ENCODE results near the gene EME2. TPM values are rescaled to one million over a fixed set of nuclear protein-coding genes. Genes with fewer than 3 reads are reported as not detected.

The EME2 gene
- total RNA-seq, 1 donor from 2014 or later = 7.1 TPM

DNA sequence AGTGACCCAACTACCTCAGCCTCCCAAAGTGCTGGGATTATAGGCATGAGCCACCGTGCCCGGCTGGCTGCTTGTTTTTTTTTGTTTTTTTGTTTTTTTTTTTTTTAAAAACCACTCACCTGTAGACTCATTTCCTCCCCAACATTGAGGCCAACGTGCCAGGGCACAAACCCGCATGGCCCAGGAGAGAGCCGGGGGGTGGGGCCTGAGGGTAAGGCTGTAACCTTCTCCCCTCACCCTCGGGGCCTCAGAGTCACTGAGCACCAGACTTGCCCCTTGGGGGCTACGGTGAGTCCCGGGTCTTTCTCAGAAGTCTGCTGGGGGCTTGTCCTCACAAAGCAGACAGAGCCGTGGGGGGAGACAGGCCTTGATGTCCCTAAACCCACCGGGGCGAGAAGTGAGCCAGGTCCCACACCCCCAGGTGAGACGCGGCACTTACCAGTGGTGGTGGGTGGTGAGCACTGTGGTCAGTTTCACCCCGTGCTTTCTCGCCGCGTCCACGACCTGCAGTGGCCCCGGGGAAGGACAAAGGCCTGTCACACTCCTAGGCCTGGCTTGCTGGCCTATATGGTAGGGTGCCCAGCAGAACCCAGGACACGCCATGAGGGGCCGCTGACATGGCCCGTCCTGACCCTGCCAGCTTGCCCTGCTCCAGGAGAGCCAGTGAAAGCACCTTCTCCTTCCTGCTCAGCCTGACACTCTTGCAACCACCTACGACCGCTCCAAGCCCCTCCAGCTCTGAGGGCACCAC lies 49.4 kb downstream of the EME2 start:
- intact Hi-C loops (cut with DNase I) = no loop called here
- DNase-seq = no peak
- no peak for ATAC-seq (ENCODE audit: poor library complexity)

DNA sequence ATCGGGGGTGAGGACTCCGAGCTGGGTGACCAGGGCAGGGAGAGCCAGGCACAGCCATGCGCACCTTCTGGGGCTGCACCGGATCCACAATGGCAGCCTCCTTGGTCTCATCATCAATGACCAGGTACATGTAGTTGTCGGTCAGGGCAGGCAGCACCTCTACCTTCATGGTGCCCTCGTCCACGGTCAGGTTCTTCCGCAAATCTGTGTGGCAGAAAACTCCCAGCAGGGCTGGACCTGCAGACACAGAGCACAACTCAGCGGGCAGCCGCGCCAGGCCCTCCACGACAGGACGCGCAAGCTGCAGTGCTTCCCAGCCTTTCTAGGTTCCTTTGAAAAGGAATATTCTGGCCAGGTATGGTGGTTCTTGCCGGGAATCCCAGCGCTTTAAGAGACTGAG lies 50.2 kb downstream of the EME2 start:
- ATAC-seq (ENCODE audit: poor library complexity) (no peak), DNase-seq (no peak)
- intact Hi-C loops (cut with DNase I) = no loop called here

DNA sequence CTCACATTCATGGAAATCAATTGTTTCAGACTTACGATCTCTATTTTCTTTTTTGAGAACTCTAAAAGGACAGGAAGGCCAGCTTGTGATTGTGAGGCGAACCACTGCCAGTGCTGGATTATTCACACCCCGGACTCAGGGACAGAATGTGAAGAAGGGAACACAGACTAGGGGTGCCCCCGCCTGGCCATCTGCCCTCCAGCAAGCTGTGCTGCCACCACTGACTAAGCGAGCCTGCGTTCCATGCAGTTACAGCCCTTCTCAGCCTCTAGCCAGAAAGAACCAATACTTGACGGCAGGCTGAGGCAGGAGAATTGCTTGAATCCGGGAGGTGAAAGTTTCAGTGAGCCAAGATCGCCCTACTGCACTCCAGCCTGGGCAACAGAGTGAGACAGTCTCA lies 51.2 kb downstream of the EME2 start:
- ATAC-seq (ENCODE audit: poor library complexity) = no peak
- intact Hi-C loops (cut with DNase I) = no loop called here
- no peak for DNase-seq

DNA sequence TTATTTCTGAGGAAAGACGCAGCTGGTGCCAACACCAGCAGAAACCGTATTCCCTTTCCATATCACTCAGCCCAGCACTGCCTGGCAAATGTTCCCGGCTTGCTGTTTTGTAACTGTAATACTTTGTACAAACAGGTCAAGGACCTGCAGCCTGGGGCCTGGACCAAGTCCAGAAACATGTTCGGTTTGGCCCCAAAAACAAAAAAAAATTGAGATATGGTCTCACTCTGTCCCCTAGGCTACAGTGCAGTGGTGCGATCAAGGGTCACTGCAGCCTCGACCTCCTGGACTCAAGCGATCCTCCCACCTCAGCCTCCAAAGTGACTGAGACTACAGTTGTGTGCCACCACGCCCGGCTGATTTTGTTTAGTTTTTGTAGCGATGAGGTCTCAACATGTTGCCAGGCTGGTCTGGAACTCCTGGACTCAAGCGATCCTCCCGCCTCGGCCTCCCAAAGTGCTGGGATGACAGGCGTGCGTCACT lies 52.8 kb downstream of the EME2 start:
- DNase-seq = no peak
- intact Hi-C loops (cut with DNase I) = no loop called here
- no peak for ATAC-seq (ENCODE audit: poor library complexity)

Small RNAs within 50 kb of the gene (microRNA-seq; reads per million reads assigned to microRNA genes)
- gene MIR3177 = not detected

Other genes with a start within 250 kb of the EME2 start
- gene TMEM204, start 239.1 kb upstream of the EME2 start, total RNA-seq = 28.9 TPM
- gene IFT140, start 160.7 kb upstream of the EME2 start, total RNA-seq = 8.4 TPM
- 10.0 TPM for gene CRAMP1, start 160.4 kb upstream of the EME2 start, total RNA-seq
- 30.6 TPM for gene JPT2, start 94.5 kb upstream of the EME2 start, total RNA-seq
- 61.4 TPM for gene MAPK8IP3, start 66.6 kb upstream of the EME2 start, total RNA-seq
- 33.6 TPM for gene NME3, start 1.3 kb upstream of the EME2 start, total RNA-seq
- gene MRPS34, start 324 bp downstream of the EME2 start, total RNA-seq = 91.8 TPM
- 37.5 TPM for gene SPSB3, start 9.8 kb downstream of the EME2 start, total RNA-seq
- gene NUBP2, start 10.2 kb downstream of the EME2 start, total RNA-seq = 34.8 TPM
- gene IGFALS, start 20.9 kb downstream of the EME2 start, total RNA-seq = 0.11 TPM
- gene HAGH, start 54.0 kb downstream of the EME2 start, total RNA-seq = 163 TPM
- gene FAHD1, start 54.4 kb downstream of the EME2 start, total RNA-seq = 31.0 TPM
- gene MEIOB, start 99.4 kb downstream of the EME2 start, total RNA-seq = not detected
- gene HS3ST6, start 145.6 kb downstream of the EME2 start, total RNA-seq = not detected
- 22.8 TPM for gene MSRB1, start 170.4 kb downstream of the EME2 start, total RNA-seq
- gene RPL3L, start 181.9 kb downstream of the EME2 start, total RNA-seq = 304 TPM
- gene NDUFB10, start 186.7 kb downstream of the EME2 start, total RNA-seq = 723 TPM
- gene RPS2, start 192.0 kb downstream of the EME2 start, total RNA-seq = 770 TPM
- gene RNF151, start 194.0 kb downstream of the EME2 start, total RNA-seq = not detected
- 20.3 TPM for gene TBL3, start 199.2 kb downstream of the EME2 start, total RNA-seq
- not detected for gene NOXO1, start 208.7 kb downstream of the EME2 start, total RNA-seq
- 28.3 TPM for gene GFER, start 211.4 kb downstream of the EME2 start, total RNA-seq
- gene SYNGR3, start 217.2 kb downstream of the EME2 start, total RNA-seq = 0.32 TPM
- gene ZNF598, start 237.0 kb downstream of the EME2 start, total RNA-seq = 17.2 TPM
- not detected for gene NPW, start 247.0 kb downstream of the EME2 start, total RNA-seq

Data from Right ventricle myocardium superior (tissue), 1 donor.